G401 (cell line): ENCODE measurements around the gene ZFYVE21. TPM values are rescaled to one million over a fixed set of nuclear protein-coding genes. Genes with fewer than 3 reads are reported as not detected.
A peak's percentile ranks its signal among the peaks of the same experiment; 100 is the strongest.

ENCODE experiments used
- DNase-seq: peaks from one replicate; pipeline ENCODE4 v3.0.0-alpha.2; 2015; ENCODE audit warnings: low spot score
- in situ Hi-C: cut with HindIII; loops from 2 replicates; pipeline ENCODE4 v1.10.0; 2016; ENCODE audit warnings: low sequenced_read_pairs, mixed read lengths
- total RNA-seq: library from RNA; depleted of rRNA; stranded (reverse); fragments of >200 nt; shearing (Covaris generic); gene quantifications from 2 replicates; pipeline ENCODE4 v1.2.3, GENCODE V29; 2014

ZFYVE21 gene
- total RNA-seq, 1 experiment from 2014 or later: 18.1 TPM

GRCh38 chr14:103716091-103716801 is 636 bp downstream of the ZFYVE21 start:
- no peak for DNase-seq
- in situ Hi-C loops: no loop called here

GRCh38 chr14:103716899-103717411 is 1.3 kb downstream of the ZFYVE21 start:
- in situ Hi-C loops: no loop called here
- DNase-seq: no peak

- in situ Hi-C loops: no loop called here
- DNase-seq: no peak
Measured at GRCh38 chr14:103718572-103718971, 3.0 kb downstream of the ZFYVE21 start.

GRCh38 chr14:103719751-103720150 is 4.1 kb downstream of the ZFYVE21 start:
- no peak for DNase-seq
- in situ Hi-C loops: no loop called here

GRCh38 chr14:103721334-103722120 is 5.9 kb downstream of the ZFYVE21 start:
- no peak for DNase-seq
- in situ Hi-C loops: no loop called here

- no peak for DNase-seq
- in situ Hi-C loops: no loop called here
Measured at GRCh38 chr14:103723748-103724081, 8.1 kb downstream of the ZFYVE21 start.

- peak; percentile 71 for DNase-seq
- in situ Hi-C loops: no loop called here
Measured at GRCh38 chr14:103724116-103724515, 8.5 kb downstream of the ZFYVE21 start.

GRCh38 chr14:103725001-103725682 is 9.5 kb downstream of the ZFYVE21 start:
- in situ Hi-C loops: no loop called here

GRCh38 chr14:103725739-103726395 is 10.3 kb downstream of the ZFYVE21 start:
- DNase-seq: no peak
- in situ Hi-C loops: no loop called here

More at GRCh38 chr14:103725001-103725682, 9.5 kb downstream of the ZFYVE21 start:
- no peak for DNase-seq

GRCh38 chr14:103726474-103726873 is 10.9 kb downstream of the ZFYVE21 start:
- DNase-seq: no peak
- in situ Hi-C loops: no loop called here

GRCh38 chr14:103727313-103727980 is 11.8 kb downstream of the ZFYVE21 start:
- no peak for DNase-seq
- in situ Hi-C loops: no loop called here

GRCh38 chr14:103728141-103728540 is 12.5 kb downstream of the ZFYVE21 start:
- DNase-seq: no peak
- in situ Hi-C loops: no loop called here

GRCh38 chr14:103728721-103729120 is 13.1 kb downstream of the ZFYVE21 start:
- in situ Hi-C loops: no loop called here
- DNase-seq: peak; percentile 42

GRCh38 chr14:103729496-103730448 is 14.2 kb downstream of the ZFYVE21 start:
- no peak for DNase-seq
- in situ Hi-C loops: no loop called here

GRCh38 chr14:103730490-103731035 is 15.0 kb downstream of the ZFYVE21 start:
- peak; percentile 51 for DNase-seq
- in situ Hi-C loops: no loop called here

- in situ Hi-C loops: no loop called here
- DNase-seq: no peak
Measured at GRCh38 chr14:103731481-103731880, 15.9 kb downstream of the ZFYVE21 start.
